Activated naive CD8-positive, alpha-beta T cell treated with anti-CD3 and anti-CD28 coated beads, Interleukin-2, amount 50 U/mL, for 24 hours (primary cell): ENCODE results near the gene F2.

Experiments used
- ATAC-seq: fragments of 150-1000 bp; cut with Tn5 transposase; one replicate; pipeline ENCODE4 v1.10.0; 2021
- DNase-seq: peaks from one replicate; pipeline ENCODE4 v3.0.0; 2021
- H3K27ac Mint-ChIP-seq: one replicate; pipeline ENCODE4 v1.8.0; 2021; ENCODE audit warnings: mild to moderate bottlenecking, mixed read lengths
- H3K27me3 Mint-ChIP-seq: one replicate; pipeline ENCODE4 v1.8.0; 2021; ENCODE audit warnings: mixed read lengths
- H3K36me3 Mint-ChIP-seq: one replicate; pipeline ENCODE4 v1.8.0; 2021; ENCODE audit warnings: low read depth, mixed read lengths
- H3K4me1 Mint-ChIP-seq: one replicate; pipeline ENCODE4 v1.8.0; 2021; ENCODE audit warnings: mixed read lengths
- H3K4me3 Mint-ChIP-seq: one replicate; pipeline ENCODE4 v1.8.0; 2021; ENCODE audit warnings: mild to moderate bottlenecking, moderate library complexity, mixed read lengths
- H3K9me3 Mint-ChIP-seq: one replicate; pipeline ENCODE4 v1.8.0; 2021; ENCODE audit warnings: mixed read lengths

F2 gene

DNA sequence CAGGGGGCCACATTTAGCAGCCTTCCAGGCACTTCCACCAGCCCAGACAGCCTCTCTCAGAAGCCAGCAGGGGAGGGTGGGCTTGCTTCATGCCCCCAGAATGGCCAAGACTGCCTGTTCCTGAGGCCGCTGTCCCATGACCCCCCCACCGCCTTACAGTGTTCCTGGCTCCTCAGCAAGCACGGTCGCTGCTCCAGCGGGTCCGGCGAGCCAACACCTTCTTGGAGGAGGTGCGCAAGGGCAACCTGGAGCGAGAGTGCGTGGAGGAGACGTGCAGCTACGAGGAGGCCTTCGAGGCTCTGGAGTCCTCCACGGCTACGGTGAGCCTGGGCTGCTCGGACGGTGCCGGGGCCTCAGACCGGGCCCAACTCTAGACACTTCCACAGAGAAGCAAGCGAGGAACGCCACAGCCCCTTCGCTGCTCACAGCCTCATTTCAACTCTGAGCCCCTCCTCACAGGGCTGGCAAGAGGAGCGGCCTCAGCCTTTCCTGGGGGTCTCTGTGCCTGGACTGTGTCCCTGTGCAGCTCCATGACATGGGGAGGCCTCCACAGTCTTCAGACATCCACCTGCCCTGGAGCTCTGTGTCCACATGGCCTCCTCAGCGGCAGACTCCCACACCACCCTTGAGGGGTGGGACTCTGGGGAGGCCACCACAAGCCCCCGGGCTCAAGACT lies 668 bp downstream of the F2 start:
- Mint-ChIP-seq H3K27ac (no peak overlapping the region), H3K4me1 (peaks cover 5% of the 10 kb centered on the region), H3K4me3 (no peak overlapping the region), H3K9me3 (no peaks in the 10 kb centered on the region), H3K36me3 (no peaks in the 10 kb centered on the region), H3K27me3 (no peaks in the 10 kb centered on the region)
- DNase-seq (no peak), ATAC-seq (no peak)

DNA sequence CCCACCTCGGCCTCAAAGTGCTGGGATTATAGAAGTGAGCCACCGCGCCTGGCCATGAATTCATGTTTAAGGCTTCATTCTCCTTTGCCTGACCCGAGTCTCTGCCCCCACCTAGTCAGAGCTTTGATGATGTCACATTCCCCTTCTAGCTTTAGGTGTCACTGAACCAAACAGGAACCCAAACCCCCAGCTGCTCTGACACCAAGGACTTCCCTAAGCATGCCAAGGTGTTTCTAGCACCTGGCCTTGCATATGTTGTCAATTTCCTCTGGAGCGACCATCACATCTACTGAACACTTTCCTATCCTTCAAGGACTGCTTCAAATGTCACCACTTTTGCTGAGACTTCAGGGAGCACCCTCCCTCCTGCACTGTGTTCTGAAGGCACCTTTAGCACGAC lies 2.3 kb downstream of the F2 start:
- Mint-ChIP-seq H3K4me3 (no peak overlapping the region), H3K4me1 (peaks cover 2% of the 10 kb centered on the region), H3K36me3 (no peaks in the 10 kb centered on the region), H3K27me3 (no peaks in the 10 kb centered on the region), H3K9me3 (no peaks in the 10 kb centered on the region), H3K27ac (no peak overlapping the region)
- ATAC-seq (no peak), DNase-seq (no peak)

DNA sequence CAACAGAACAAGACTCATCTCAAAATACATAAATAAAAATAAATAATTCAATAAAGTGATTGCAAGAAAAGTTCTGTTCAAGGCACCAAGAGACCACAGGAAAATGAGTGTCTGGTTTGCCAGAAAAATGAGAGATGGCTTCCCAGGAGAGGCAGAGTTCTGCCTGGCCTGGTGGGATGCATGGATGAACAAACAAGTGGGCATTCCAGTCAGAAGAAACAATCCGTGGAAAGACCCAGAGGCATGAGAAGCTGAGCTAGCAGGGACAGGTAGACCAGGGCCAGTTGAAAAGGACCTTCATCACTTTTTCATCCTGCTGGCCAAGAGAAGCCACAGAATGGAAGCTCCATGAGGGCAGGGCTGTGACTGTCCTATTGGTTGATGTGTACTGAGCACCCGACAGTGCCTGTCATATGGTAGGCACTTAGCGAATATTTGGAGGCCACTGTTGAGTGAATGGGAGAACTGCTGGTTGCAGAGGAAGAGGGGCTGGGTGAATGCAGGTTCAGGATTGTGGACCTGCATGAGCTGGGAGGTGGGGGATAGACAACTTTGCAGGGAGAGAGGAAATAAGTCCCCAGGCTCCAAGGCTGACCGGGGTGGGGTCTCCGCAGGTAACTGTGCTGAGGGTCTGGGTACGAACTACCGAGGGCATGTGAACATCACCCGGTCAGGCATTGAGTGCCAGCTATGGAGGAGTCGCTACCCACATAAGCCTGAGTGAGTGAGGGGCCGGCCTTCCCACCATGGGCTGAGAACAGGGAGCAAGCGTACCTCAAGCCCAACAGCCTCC lies 3.7 kb downstream of the F2 start:
- no peak for DNase-seq
- Mint-ChIP-seq H3K4me3 (no peak overlapping the region), H3K4me1 (peaks cover 2% of the 10 kb centered on the region), H3K36me3 (no peaks in the 10 kb centered on the region), H3K27me3 (no peaks in the 10 kb centered on the region), H3K27ac (no peak overlapping the region), H3K9me3 (no peaks in the 10 kb centered on the region)
- ATAC-seq, result no peak

DNA sequence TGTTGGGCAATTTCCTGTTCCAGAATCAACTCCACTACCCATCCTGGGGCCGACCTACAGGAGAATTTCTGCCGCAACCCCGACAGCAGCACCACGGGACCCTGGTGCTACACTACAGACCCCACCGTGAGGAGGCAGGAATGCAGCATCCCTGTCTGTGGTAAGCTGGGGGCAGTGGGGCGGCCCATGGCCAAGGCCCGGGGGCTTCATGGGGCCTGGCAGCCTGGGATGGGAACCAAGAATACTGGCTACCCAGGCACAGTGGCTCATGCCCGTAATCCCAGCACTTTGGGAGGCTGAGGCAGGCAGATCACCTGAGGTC lies 4.3 kb downstream of the F2 start:
- H3K36me3 Mint-ChIP-seq, result no peaks in the 10 kb centered on the region
- H3K4me1 Mint-ChIP-seq, result peaks cover 2% of the 10 kb centered on the region
- ATAC-seq (no peak), DNase-seq (no peak)
- H3K9me3 Mint-ChIP-seq, result no peaks in the 10 kb centered on the region
- no peaks in the 10 kb centered on the region for H3K27me3 Mint-ChIP-seq
- no peak overlapping the region for H3K27ac Mint-ChIP-seq
- H3K4me3 Mint-ChIP-seq, result no peak overlapping the region

DNA sequence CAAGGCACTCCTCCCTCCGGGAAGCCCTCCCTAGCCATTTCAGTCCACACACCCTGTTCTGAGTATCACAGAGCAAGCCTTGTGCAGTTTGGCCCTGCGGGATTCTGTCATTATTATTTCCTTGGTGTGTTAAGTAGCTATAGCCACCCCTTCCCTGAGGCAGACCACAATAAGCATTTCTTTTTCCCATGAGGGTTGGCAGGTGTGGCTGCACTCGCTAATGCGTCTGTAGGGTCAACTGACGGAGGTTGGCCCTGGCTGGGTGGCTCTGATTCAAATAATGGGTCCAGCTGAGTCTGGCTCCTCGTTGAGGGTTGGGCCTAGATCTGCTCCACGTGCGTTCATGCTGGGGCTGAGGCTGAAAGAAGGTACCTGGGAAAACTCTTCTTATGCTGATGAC lies 5.1 kb downstream of the F2 start:
- H3K4me3 Mint-ChIP-seq, result no peak overlapping the region
- no peak for DNase-seq
- H3K9me3 Mint-ChIP-seq, result no peaks in the 10 kb centered on the region
- H3K4me1 Mint-ChIP-seq, result no peaks in the 10 kb centered on the region
- H3K27me3 Mint-ChIP-seq, result no peaks in the 10 kb centered on the region
- no peak for ATAC-seq
- H3K27ac Mint-ChIP-seq, result no peak overlapping the region
- no peaks in the 10 kb centered on the region for H3K36me3 Mint-ChIP-seq

DNA sequence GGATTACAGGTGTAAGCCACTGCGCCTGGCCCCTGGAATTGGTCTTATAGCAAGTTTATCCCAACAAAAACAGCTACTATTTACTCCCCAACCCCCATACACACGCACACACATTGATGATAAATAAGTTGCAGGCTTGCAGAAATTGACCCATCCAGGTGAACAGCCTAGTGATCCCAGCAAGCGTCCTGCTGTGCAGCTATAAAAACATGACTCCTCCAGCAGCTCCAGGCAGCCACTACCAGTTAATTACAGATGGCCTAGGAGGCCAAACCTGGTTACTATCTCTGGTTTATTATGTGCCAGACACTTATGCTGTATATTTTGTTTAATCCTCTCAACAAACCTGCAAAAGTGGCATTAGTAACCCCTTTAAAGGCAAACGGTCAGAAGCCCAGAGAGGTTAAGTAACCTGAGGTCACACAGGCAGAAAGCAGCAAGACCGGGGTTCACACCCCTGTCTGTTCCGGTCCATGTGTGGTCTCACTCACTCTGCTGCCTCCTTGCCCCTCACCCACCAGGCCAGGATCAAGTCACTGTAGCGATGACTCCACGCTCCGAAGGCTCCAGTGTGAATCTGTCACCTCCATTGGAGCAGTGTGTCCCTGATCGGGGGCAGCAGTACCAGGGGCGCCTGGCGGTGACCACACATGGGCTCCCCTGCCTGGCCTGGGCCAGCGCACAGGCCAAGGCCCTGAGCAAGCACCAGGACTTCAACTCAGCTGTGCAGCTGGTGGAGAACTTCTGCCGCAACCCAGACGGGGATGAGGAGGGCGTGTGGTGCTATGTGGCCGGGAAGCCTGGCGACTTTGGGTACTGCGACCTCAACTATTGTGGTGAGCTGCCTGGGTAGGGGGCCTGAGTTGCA lies 6.6 kb downstream of the F2 start:
- ATAC-seq, result no peak
- no peak overlapping the region for H3K27ac Mint-ChIP-seq

DNA sequence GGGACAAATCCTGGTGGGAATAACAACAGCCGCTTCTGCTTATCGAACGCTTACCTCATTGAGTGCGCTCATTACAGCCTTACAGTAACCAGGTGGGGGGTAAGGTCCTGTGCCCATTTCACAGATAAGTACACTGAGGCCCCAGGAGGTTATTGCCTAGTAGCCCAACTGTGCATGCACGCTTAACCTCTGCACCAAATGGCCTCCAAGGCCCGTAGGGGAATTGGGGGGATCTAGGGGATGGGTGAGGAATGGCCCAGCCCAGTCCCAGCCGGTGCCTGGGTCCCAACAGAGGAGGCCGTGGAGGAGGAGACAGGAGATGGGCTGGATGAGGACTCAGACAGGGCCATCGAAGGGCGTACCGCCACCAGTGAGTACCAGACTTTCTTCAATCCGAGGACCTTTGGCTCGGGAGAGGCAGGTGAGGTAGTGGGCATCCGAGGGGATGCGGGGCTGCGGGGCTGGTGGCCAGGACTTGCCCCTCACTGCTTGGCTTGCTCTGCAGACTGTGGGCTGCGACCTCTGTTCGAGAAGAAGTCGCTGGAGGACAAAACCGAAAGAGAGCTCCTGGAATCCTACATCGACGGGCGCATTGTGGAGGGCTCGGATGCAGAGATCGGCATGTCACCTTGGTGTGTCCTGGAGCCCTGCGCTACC lies 7.3 kb downstream of the F2 start:
- Mint-ChIP-seq H3K27me3 (no peaks in the 10 kb centered on the region), H3K4me3 (no peak overlapping the region), H3K27ac (no peak overlapping the region), H3K9me3 (no peaks in the 10 kb centered on the region), H3K4me1 (no peaks in the 10 kb centered on the region), H3K36me3 (no peaks in the 10 kb centered on the region)
- DNase-seq, result no peak
- no peak for ATAC-seq

More for the DNA sequence above, 6.6 kb downstream of the F2 start:
- Mint-ChIP-seq H3K4me1 (no peaks in the 10 kb centered on the region), H3K9me3 (no peaks in the 10 kb centered on the region), H3K36me3 (no peaks in the 10 kb centered on the region), H3K4me3 (no peak overlapping the region), H3K27me3 (no peaks in the 10 kb centered on the region)
- DNase-seq, result no peak

DNA sequence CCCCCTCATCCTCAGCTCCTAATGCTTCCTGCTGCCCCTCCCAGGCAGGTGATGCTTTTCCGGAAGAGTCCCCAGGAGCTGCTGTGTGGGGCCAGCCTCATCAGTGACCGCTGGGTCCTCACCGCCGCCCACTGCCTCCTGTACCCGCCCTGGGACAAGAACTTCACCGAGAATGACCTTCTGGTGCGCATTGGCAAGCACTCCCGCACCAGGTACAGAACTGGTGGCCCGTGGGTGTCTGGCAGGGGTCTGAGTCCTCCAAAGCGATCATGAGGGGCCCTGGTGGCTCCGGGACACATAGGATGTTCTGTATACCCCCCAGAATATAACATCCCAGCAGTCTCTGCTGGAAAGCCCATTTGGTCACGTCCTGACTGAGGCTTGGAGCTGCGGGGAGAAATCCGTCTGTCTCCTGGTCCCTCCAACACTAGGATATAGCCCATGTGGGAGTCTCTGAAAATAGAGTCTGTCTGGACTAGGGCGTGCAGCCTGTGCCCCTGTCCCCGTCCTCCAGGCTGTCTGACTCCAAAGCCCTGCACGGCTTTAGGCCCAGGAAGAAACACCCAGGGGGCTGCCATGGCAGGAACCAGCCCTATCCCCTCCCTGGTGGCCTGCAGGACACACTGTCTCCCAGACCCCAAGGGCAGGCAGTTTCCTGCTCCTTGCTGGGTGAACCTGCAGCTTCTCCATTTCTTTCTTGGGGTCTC lies 9.1 kb downstream of the F2 start:
- ATAC-seq (no peak), DNase-seq (no peak)
- Mint-ChIP-seq H3K27ac (no peak overlapping the region), H3K36me3 (no peaks in the 10 kb centered on the region), H3K27me3 (no peaks in the 10 kb centered on the region), H3K4me3 (no peak overlapping the region), H3K9me3 (no peaks in the 10 kb centered on the region), H3K4me1 (no peaks in the 10 kb centered on the region)

DNA sequence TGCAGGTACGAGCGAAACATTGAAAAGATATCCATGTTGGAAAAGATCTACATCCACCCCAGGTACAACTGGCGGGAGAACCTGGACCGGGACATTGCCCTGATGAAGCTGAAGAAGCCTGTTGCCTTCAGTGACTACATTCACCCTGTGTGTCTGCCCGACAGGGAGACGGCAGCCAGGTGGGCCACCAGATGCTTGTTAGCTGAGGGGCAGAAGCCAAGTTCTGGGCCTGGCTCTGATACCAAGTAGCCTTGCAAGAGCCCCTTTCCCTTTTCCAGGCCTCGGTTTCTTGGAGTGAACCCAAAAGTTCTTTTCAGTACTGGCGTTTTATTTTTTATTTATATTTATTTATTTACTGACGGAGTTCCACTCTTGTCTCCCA lies 9.6 kb downstream of the F2 start:
- Mint-ChIP-seq H3K27me3 (no peaks in the 10 kb centered on the region), H3K27ac (no peak overlapping the region), H3K4me3 (no peak overlapping the region), H3K36me3 (no peaks in the 10 kb centered on the region), H3K9me3 (no peaks in the 10 kb centered on the region), H3K4me1 (no peaks in the 10 kb centered on the region)
- DNase-seq (no peak), ATAC-seq (no peak)

DNA sequence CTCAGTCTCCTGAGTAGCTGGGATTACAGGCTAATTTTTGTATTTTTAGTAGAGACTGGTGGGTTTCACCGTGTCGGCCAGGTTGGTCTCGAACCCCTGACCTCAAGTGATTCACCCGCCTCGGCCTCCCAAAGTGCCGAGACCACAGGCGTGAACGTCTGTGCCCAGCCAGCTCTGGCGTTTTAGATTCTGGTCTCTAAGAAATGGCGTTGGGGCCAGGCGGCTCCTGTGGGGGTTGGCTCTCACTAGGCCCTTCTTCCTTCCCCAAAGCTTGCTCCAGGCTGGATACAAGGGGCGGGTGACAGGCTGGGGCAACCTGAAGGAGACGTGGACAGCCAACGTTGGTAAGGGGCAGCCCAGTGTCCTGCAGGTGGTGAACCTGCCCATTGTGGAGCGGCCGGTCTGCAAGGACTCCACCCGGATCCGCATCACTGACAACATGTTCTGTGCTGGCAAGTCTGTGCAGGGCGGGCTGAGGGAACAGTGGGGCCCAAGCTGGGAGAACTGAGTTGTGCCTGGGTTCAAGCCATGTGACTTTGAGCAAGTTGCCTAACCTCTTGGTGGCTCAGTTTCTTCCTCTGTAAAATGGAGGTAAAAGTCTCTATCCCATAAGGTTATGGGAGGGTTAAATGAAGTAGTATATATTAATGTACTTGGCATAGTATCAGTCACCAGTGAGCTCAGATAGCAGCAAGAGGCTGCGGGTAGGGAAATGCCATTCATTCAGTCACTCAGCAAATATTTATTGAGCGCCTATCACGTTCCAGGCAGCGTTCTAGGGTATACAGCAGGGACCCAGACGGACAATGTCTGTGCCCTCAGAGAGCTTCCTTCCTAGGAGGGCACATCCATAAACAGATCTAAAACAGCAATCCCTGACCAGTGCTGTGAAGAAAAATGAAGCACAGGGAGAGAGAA lies 10.4 kb downstream of the F2 start:
- DNase-seq (no peak), ATAC-seq (no peak)
- Mint-ChIP-seq H3K36me3 (no peaks in the 10 kb centered on the region), H3K9me3 (no peaks in the 10 kb centered on the region), H3K27ac (no peak overlapping the region), H3K27me3 (no peaks in the 10 kb centered on the region), H3K4me3 (no peak overlapping the region), H3K4me1 (no peaks in the 10 kb centered on the region)

DNA sequence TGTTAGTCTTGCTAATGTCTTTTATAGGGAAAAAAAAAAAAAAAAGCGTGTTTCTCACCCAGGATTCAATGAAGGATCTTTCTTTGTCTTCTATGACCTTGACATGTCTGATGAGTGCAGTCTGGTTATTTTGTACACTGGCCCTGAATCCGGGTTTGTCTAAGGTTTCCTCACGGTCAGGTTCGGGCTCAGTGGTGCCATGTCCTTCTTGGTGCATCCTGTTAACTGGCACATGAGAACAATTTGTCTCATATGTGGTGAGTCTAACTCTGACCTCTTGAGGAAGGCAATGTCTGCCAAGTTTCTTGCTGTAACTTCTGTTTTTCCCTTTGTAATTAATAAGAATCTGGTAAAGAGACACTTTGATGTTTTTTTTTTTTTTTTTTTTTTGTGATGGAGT lies 12.5 kb downstream of the F2 start:
- Mint-ChIP-seq H3K27me3 (no peaks in the 10 kb centered on the region), H3K27ac (no peak overlapping the region), H3K4me1 (no peaks in the 10 kb centered on the region), H3K4me3 (no peak overlapping the region), H3K36me3 (no peaks in the 10 kb centered on the region), H3K9me3 (no peaks in the 10 kb centered on the region)
- ATAC-seq (no peak), DNase-seq (no peak)

DNA sequence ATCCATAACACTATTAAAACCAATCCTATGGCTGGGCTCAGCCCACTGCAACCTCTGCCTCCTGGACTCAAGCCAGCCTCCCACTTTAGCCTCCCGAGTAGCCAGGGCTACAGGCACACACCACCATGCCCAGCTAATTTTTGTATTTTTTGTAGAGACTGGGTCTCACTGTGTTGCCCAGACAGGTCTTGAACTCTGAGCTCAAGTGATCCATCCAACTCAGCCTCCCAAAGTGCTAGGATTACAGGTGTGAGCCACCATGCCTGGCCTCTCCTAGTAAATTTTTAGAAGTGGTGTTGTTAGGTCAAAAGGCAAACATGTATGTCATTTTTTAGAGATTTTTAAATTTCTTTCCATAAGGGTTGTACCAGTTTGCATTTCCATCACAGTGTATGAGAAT lies 14.2 kb downstream of the F2 start:
- Mint-ChIP-seq H3K4me1 (no peaks in the 10 kb centered on the region), H3K4me3 (no peak overlapping the region), H3K36me3 (no peaks in the 10 kb centered on the region), H3K27ac (no peak overlapping the region), H3K9me3 (no peaks in the 10 kb centered on the region), H3K27me3 (no peaks in the 10 kb centered on the region)
- no peak for ATAC-seq
- no peak for DNase-seq

DNA sequence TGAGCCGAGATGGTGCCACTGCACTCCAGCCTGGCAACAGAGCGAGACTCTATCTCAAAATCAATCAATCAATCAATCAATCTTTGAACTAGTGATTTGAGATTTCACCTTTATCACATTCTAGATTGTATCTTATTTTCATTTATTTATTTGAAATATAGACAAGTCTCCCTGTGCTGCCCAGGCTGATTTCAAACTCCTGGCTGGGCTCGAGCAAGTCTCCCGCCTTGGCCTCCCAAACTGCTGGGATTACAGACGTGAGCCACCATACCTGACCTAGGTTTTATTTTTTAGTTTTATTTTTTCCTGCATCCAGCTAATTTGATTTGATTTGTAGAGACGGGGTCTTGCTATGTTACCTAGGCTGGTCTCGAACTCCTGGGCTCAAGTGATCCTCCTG lies 17.1 kb downstream of the F2 start:
- Mint-ChIP-seq H3K36me3 (peaks cover 2% of the 10 kb centered on the region), H3K27ac (no peak overlapping the region), H3K9me3 (no peaks in the 10 kb centered on the region), H3K4me1 (no peaks in the 10 kb centered on the region), H3K4me3 (no peak overlapping the region), H3K27me3 (no peaks in the 10 kb centered on the region)
- ATAC-seq (no peak), DNase-seq (no peak)
